Fibroblast of lung (primary cell): ENCODE measurements around the gene PBXIP1. TPM values are rescaled to one million over a fixed set of nuclear protein-coding genes. Genes with fewer than 3 reads are reported as not detected.
A peak's percentile ranks its signal among the peaks of the same experiment; 100 is the strongest.

Experiments
- DNase-seq, 2 donors: peaks; one replicate each; pipeline versions ENCODE4 v3.0.0 to v3.0.0-alpha.2; 2010; ENCODE audit warnings: low read depth in 2 of 2
- H2AFZ ChIP-seq: 2 replicates; pipeline ENCODE4 v1.5.1; 2012; ENCODE audit warnings: low read length, control low read depth, inconsistent platforms
- H3K27ac ChIP-seq: 2 replicates; pipeline ENCODE4 v1.5.1; 2011; ENCODE audit warnings: low read length, control low read depth; ENCODE audit not compliant: insufficient read depth
- H3K27me3 ChIP-seq: 2 replicates; pipeline ENCODE4 v1.5.1; 2011; ENCODE audit warnings: mild to moderate bottlenecking, low read length; ENCODE audit not compliant: control insufficient read depth, insufficient read depth
- H3K36me3 ChIP-seq: 2 replicates; pipeline ENCODE4 v1.5.1; 2011; ENCODE audit warnings: low read length; ENCODE audit not compliant: control insufficient read depth, insufficient read depth
- H3K4me1 ChIP-seq: 2 replicates; pipeline ENCODE4 v1.5.1; 2011; ENCODE audit warnings: low read length; ENCODE audit not compliant: control insufficient read depth, insufficient read depth; ENCODE audit errors: extremely low read depth
- H3K4me2 ChIP-seq: 2 replicates; pipeline ENCODE4 v1.5.1; 2011; ENCODE audit warnings: low read length, control low read depth; ENCODE audit not compliant: insufficient read depth; ENCODE audit errors: extremely low read depth
- H3K4me3 ChIP-seq, 4 experiments: fragments of 200-600 bp in 1 of 4; sonication (generic) in 1 of 4; replicated peaks in 1 of 4; 2 replicates each; pipeline ENCODE4 v1.5.1; 2011 to 2016; ENCODE audit warnings: low read length in 4 of 4, low read depth in 3 of 4, mild to moderate bottlenecking in 3 of 4, control low read depth in 2 of 4, inconsistent platforms in 1 of 4, mixed read lengths in 1 of 4; ENCODE audit not compliant: insufficient read depth in 1 of 4; ENCODE audit errors: control extremely low read depth in 1 of 4
- H3K79me2 ChIP-seq: 2 replicates; pipeline ENCODE4 v1.5.1; 2012; ENCODE audit warnings: mild to moderate bottlenecking, low read length, inconsistent platforms; ENCODE audit not compliant: control insufficient read depth, insufficient read depth
- H3K9ac ChIP-seq: 2 replicates; pipeline ENCODE4 v1.5.1; 2011; ENCODE audit warnings: mild to moderate bottlenecking, low read length, control low read depth; ENCODE audit not compliant: insufficient read depth
- H3K9me3 ChIP-seq: 2 replicates; pipeline ENCODE4 v1.5.1; 2012; ENCODE audit warnings: low read depth, low read length; ENCODE audit not compliant: control insufficient read depth, insufficient read depth
- H4K20me1 ChIP-seq: 2 replicates; pipeline ENCODE4 v1.5.1; 2011; ENCODE audit warnings: low read length; ENCODE audit not compliant: control insufficient read depth, insufficient read depth; ENCODE audit errors: extremely low read depth
- CTCF ChIP-seq, 2 donors: IDR thresholded peaks in 1 of 2; conservative IDR thresholded peaks in 1 of 2; 1 replicate in 1 of 2; 2 replicates in 1 of 2; pipeline ENCODE4 v1.5.1; 2011 to 2012; ENCODE audit warnings: low read length in 2 of 2, control low read depth in 1 of 2, inconsistent platforms in 1 of 2, low read depth in 1 of 2, mild to moderate bottlenecking in 1 of 2
- EZH2 ChIP-seq: IDR thresholded peaks from 2 replicates; pipeline ENCODE4 v1.5.1; 2012; ENCODE audit warnings: low read length, control low read depth, mild to moderate bottlenecking; ENCODE audit errors: missing control alignments
- polyA plus RNA-seq, 2 donors: library from polyadenylated mRNA; depleted of rRNA in 1 of 2; stranded (reverse) in 1 of 2; unstranded in 1 of 2; fragments of >200 nt; gene quantifications; 2 replicates each; pipeline ENCODE4 v1.2.1, GENCODE V29; 2011 to 2012; ENCODE audit warnings: missing spikeins in 1 of 2
- total RNA-seq: library from RNA; depleted of rRNA; stranded (reverse); fragments of >200 nt; gene quantifications from 2 replicates; pipeline ENCODE4 v1.2.1, GENCODE V29; 2014

Gene PBXIP1
- total and polyA plus RNA-seq, 2 donors (not counting 1 experiment from before 2014, with no cell fraction given), result 32.8 to 106 TPM

- peaks cover 5% of the 10 kb centered on the region for H3K36me3 ChIP-seq
- H3K9ac ChIP-seq, result peak overlapping the region; percentile 73
- no peak overlapping the region for H2AFZ ChIP-seq
- peak overlapping the region; percentile 81 for H3K27ac ChIP-seq
- H3K4me2 ChIP-seq, result peak overlapping the region; percentile 99
- TF ChIP-seq EZH2 (no peak), CTCF (conservative IDR thresholded peaks at IDR 0.05 in 1 of 2, IDR thresholded peaks at IDR 0.05 in 1 of 2; ENCODE audit: low read depth in 1 of 2, low read length in 2 of 2) (no peak)
- peak; percentile 68 to 79 for DNase-seq
- no peaks in the 10 kb centered on the region for H3K27me3 ChIP-seq
- H3K4me3 ChIP-seq, result peak overlapping the region; percentile 59 to 83 (median 72)
- peaks cover 3% of the 10 kb centered on the region for H3K79me2 ChIP-seq
- no peaks in the 10 kb centered on the region for H4K20me1 ChIP-seq
- no peaks in the 10 kb centered on the region for H3K9me3 ChIP-seq
- peaks cover 11% of the 10 kb centered on the region for H3K4me1 ChIP-seq
Measured at GRCh38 chr1:154955039-154955717, 721 bp downstream of the PBXIP1 start.

- H3K79me2 ChIP-seq, result peaks cover under 1% of the 10 kb centered on the region
- peaks cover 5% of the 10 kb centered on the region for H3K36me3 ChIP-seq
- H4K20me1 ChIP-seq, result no peaks in the 10 kb centered on the region
- H3K4me3 ChIP-seq, result peak overlapping the region in 1 of 4 experiments; percentile 83
- H2AFZ ChIP-seq, result no peak overlapping the region
- no peaks in the 10 kb centered on the region for H3K9me3 ChIP-seq
- H3K27ac ChIP-seq, result no peak overlapping the region
- no peak for TF ChIP-seq CTCF (conservative IDR thresholded peaks at IDR 0.05 in 1 of 2, IDR thresholded peaks at IDR 0.05 in 1 of 2; ENCODE audit: low read depth in 1 of 2, low read length in 2 of 2)
- no peak for TF ChIP-seq EZH2
- no peak overlapping the region for H3K9ac ChIP-seq
- H3K27me3 ChIP-seq, result no peaks in the 10 kb centered on the region
- peaks cover 11% of the 10 kb centered on the region for H3K4me1 ChIP-seq
- no peak for DNase-seq
- H3K4me2 ChIP-seq, result no peak overlapping the region
Measured at GRCh38 chr1:154954541-154954940, 1.4 kb downstream of the PBXIP1 start.

GRCh38 chr1:154953611-154954038 lies 2.3 kb downstream of the PBXIP1 start:
- DNase-seq, result no peak

More at GRCh38 chr1:154953611-154954038, 2.3 kb downstream of the PBXIP1 start:
- no peak overlapping the region for H2AFZ ChIP-seq
- peaks cover 11% of the 10 kb centered on the region for H3K4me1 ChIP-seq
- H3K27ac ChIP-seq, result no peak overlapping the region
- no peak overlapping the region for H3K9ac ChIP-seq
- no peaks in the 10 kb centered on the region for H3K9me3 ChIP-seq
- H3K4me3 ChIP-seq, result no peak overlapping the region
- no peaks in the 10 kb centered on the region for H4K20me1 ChIP-seq
- no peak overlapping the region for H3K4me2 ChIP-seq
- no peaks in the 10 kb centered on the region for H3K79me2 ChIP-seq
- H3K27me3 ChIP-seq, result no peaks in the 10 kb centered on the region
- H3K36me3 ChIP-seq, result peaks cover under 1% of the 10 kb centered on the region
- no peak for TF ChIP-seq EZH2
- TF ChIP-seq CTCF (conservative IDR thresholded peaks at IDR 0.05 in 1 of 2, IDR thresholded peaks at IDR 0.05 in 1 of 2; ENCODE audit: low read depth in 1 of 2, low read length in 2 of 2), result no peak
